Activated CD8-positive, alpha-beta T cell treated with anti-CD3 and anti-CD28 coated beads for 36 hours (primary cell): ENCODE measurements around the gene ARHGEF28. TPM values are rescaled to one million over a fixed set of nuclear protein-coding genes. Genes with fewer than 3 reads are reported as not detected.

Experiments
- ATAC-seq: fragments of 200-7000 bp; cut with Tn5 transposase; one replicate; pipeline ENCODE4 v1.10.0; 2021; ENCODE audit warnings: mild to moderate bottlenecking, moderate library complexity
- CTCF ChIA-PET: fragments of 350-600 bp; sonication (Branson Sonifier 250); formaldehyde crosslinking; loops from one replicate; lab custom pipeline; 2021; ENCODE audit warnings: antibody characterized with exemption; lab: Charles Lee
- POLR2A ChIA-PET: fragments of 350-600 bp; sonication (Branson Sonifier 250); formaldehyde crosslinking; loops from one replicate; lab custom pipeline; 2021; ENCODE audit warnings: antibody characterized with exemption; lab: Charles Lee
- DNase-seq: peaks from one replicate; pipeline ENCODE4 v3.0.0-alpha.2; 2020
- H3K27ac Mint-ChIP-seq: one replicate; pipeline ENCODE4 v1.8.0; 2021; ENCODE audit warnings: mild to moderate bottlenecking, mixed read lengths
- H3K27me3 Mint-ChIP-seq: one replicate; pipeline ENCODE4 v1.8.0; 2021; ENCODE audit warnings: mixed read lengths
- H3K36me3 Mint-ChIP-seq: one replicate; pipeline ENCODE4 v1.8.0; 2021; ENCODE audit warnings: low read depth, mixed read lengths
- H3K4me1 Mint-ChIP-seq: one replicate; pipeline ENCODE4 v1.8.0; 2021; ENCODE audit warnings: low read depth, mixed read lengths
- H3K4me3 Mint-ChIP-seq: one replicate; pipeline ENCODE4 v1.8.0; 2021; ENCODE audit warnings: mild to moderate bottlenecking, moderate library complexity, mixed read lengths
- H3K9me3 Mint-ChIP-seq: one replicate; pipeline ENCODE4 v1.8.0; 2021; ENCODE audit warnings: mixed read lengths
- intact Hi-C: fragments of 100-400 bp; cut with micrococcal nuclease; formaldehyde crosslinking; loops from one replicate; pipeline ENCODE4 v1.10.0; 2022
- total RNA-seq, 2 experiments: library from RNA; stranded (reverse); gene quantifications; one replicate each; pipeline ENCODE4 v1.2.3, GENCODE V29; 2021
- TF ChIP-seq, protein P1 (sequence below): fragments of 200-600 bp; IDR thresholded peaks from one replicate; pipeline ENCODE4 v1.8.0; 2022; ENCODE audit warnings: antibody characterized with exemption, mild to moderate bottlenecking

ARHGEF28 gene
- total RNA-seq, 2 experiments from 2014 or later = 0.05 TPM; not detected in 1

DNA sequence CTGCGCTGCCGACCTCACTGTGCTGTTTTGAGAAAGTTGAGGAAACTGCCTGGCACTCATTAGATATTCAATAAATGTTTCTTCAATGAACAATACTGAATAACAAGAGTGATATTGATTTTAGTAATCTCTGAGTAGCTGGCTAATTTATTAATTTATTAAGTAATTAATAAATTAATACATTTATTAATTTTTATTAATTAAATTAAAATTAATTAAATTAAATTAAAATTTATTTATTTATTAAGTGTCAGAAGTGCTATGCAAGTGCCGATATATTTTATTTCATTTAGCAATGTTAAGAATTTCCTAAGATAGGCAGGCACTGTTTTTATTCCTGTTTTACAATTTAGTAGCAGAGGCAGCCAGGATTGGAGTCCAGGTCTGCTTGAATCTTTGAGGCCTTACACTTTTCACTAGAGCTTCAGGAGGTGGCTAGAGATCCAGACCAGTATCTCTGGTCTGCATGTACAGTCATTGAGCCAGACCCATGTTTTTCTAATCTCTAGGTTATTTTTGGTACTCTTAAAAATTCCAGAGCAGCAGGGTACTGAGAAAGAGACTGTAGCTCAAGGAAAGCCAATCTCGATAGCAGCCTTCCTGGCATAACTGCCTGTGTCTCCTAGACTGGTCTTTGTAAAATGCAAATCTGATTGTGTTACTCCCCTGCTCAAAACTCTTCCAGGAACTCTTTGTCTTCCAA, 109.2 kb downstream of the ARHGEF28 start:
- Mint-ChIP-seq H3K27me3 (peaks cover 10% of the 10 kb centered on the region), H3K4me3 (no peak overlapping the region), H3K27ac (no peak overlapping the region), H3K36me3 (no peaks in the 10 kb centered on the region), H3K9me3 (no peaks in the 10 kb centered on the region), H3K4me1 (no peaks in the 10 kb centered on the region)
- DNase-seq = no peak
- no peak for ATAC-seq
- ChIA-PET CTCF (interaction anchor here (0.7 kb wide), 1 partner anchor 11 kb away, joined by 3 read pairs; no protein-coding TSS in a partner anchor), POLR2A (no interaction called here)
- TF ChIP-seq, protein P1, sequence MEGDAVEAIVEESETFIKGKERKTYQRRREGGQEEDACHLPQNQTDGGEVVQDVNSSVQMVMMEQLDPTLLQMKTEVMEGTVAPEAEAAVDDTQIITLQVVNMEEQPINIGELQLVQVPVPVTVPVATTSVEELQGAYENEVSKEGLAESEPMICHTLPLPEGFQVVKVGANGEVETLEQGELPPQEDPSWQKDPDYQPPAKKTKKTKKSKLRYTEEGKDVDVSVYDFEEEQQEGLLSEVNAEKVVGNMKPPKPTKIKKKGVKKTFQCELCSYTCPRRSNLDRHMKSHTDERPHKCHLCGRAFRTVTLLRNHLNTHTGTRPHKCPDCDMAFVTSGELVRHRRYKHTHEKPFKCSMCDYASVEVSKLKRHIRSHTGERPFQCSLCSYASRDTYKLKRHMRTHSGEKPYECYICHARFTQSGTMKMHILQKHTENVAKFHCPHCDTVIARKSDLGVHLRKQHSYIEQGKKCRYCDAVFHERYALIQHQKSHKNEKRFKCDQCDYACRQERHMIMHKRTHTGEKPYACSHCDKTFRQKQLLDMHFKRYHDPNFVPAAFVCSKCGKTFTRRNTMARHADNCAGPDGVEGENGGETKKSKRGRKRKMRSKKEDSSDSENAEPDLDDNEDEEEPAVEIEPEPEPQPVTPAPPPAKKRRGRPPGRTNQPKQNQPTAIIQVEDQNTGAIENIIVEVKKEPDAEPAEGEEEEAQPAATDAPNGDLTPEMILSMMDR = no peak
- intact Hi-C loops = no loop called here

DNA sequence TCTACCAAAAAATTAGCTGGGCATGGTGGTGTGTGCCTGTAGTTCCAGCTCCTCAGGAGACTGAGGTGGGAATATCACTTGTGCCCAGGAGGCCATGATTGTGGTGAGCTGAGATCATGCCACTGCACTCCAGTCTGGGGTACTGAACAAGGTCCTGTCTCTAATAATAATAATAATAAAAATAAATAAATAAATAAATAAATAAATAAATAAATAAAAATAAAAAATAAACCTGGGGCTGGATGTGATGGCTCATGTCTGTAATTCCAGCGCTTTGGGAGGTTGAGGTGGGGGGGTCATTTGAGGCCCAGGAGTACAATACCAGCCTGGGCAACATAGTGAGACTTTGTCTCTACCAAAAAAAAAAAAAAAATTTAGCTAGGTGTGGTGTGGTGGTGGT, 113.7 kb downstream of the ARHGEF28 start:
- intact Hi-C loops = no loop called here
- ATAC-seq = no peak
- Mint-ChIP-seq H3K4me3 (no peak overlapping the region), H3K9me3 (no peaks in the 10 kb centered on the region), H3K27ac (no peak overlapping the region), H3K27me3 (peaks cover 6% of the 10 kb centered on the region), H3K4me1 (no peaks in the 10 kb centered on the region), H3K36me3 (no peaks in the 10 kb centered on the region)
- TF ChIP-seq, protein P1 = no peak
- POLR2A ChIA-PET = no interaction called here
- DNase-seq = no peak
- CTCF ChIA-PET = no interaction called here

DNA sequence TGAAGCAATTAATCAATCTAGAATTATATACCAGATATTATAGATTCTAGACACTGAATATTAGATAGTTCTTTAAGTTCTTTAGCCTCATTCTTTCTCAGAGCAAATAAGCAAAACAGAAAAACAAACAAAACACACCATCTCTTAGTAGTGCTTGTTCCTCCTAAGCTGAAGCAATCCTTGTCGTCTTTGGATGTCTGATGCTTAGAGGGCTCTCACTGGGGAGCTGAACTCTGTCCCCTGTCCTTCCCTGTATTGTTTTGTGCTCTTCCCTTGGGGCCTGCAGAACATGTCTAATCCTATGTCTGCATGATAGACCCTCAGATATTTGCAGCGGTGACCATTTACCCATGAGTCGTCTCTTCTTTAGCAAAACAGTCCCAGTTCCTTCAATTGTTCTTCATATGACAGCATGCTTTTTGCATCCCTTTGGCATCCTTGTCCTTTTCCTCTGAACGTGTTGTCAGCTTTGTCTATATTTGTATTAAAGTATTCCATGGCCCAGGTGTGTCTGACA, 114.3 kb downstream of the ARHGEF28 start:
- no peak for DNase-seq
- H3K27me3 Mint-ChIP-seq = peaks cover 6% of the 10 kb centered on the region
- no peaks in the 10 kb centered on the region for H3K36me3 Mint-ChIP-seq
- no peak for ATAC-seq
- CTCF ChIA-PET = no interaction called here
- no peak overlapping the region for H3K27ac Mint-ChIP-seq
- no peaks in the 10 kb centered on the region for H3K4me1 Mint-ChIP-seq
- no peak overlapping the region for H3K4me3 Mint-ChIP-seq
- intact Hi-C loops = no loop called here
- POLR2A ChIA-PET = no interaction called here
- TF ChIP-seq, protein P1 = no peak
- H3K9me3 Mint-ChIP-seq = no peaks in the 10 kb centered on the region

DNA sequence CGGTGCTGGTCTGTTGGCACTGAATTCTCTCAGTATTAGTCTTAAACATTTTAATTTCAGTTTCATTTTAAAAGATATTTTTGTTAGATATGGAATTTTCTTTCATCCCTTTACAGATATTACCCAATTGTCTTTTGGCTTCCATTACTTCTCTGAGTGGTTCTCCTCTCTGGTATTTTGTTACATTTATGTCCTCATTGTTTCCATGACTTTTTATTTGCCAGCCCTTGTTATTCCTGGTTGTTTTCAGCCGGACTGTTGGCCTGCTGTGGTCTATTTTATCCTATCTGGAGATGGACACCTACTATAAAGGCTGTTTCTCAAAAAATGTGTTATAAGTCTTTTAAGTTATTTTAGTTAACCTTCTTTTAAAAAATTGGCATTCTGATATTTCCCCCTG, 117.2 kb downstream of the ARHGEF28 start:
- TF ChIP-seq, protein P1 = no peak
- ATAC-seq (no peak), DNase-seq (no peak)
- H3K9me3 Mint-ChIP-seq = peaks cover 1% of the 10 kb centered on the region
- no peak overlapping the region for H3K27ac Mint-ChIP-seq
- no peak overlapping the region for H3K4me3 Mint-ChIP-seq
- POLR2A ChIA-PET = no interaction called here
- intact Hi-C loops = no loop called here
- H3K27me3 Mint-ChIP-seq = peaks cover 8% of the 10 kb centered on the region
- CTCF ChIA-PET = no interaction called here
- no peaks in the 10 kb centered on the region for H3K36me3 Mint-ChIP-seq
- H3K4me1 Mint-ChIP-seq = no peaks in the 10 kb centered on the region

DNA sequence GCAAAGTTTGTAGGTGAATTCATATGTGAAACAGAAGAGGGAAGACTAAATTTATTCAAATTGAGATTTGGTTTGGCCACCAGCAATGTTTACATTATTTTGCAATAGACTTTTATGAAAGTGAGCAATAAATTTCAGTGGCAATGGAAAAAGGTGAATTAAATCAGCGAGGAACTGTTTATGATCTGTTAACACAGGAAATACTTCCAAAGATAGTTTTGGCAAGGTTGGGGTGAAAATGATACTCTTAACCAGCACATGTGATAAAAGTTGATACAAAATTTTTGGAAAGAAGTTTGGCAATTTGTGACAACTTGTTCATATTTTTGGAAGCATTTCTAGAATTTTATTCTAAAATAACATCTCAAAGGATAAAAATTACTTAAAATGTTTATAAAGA, 119.8 kb downstream of the ARHGEF28 start:
- ChIA-PET CTCF (interaction anchor here (1.4 kb wide), 1 partner anchor 47 kb away, joined by 4 read pairs; no protein-coding TSS in a partner anchor), POLR2A (no interaction called here)
- TF ChIP-seq, protein P1 = no peak
- Mint-ChIP-seq H3K36me3 (no peaks in the 10 kb centered on the region), H3K4me1 (no peaks in the 10 kb centered on the region), H3K9me3 (peaks cover 1% of the 10 kb centered on the region), H3K4me3 (no peak overlapping the region), H3K27ac (no peak overlapping the region), H3K27me3 (peaks cover 10% of the 10 kb centered on the region)
- intact Hi-C loops = no loop called here
- no peak for ATAC-seq
- no peak for DNase-seq
